ENCODE measurements around the gene CHD9.

The CHD9 gene

GRCh38 chr16:53132406-53132805 is 77.6 kb downstream of the CHD9 start:
- TF ChIP-seq TAF1 (IDR thresholded peaks at IDR 0.05; ENCODE audit: borderline replicate concordance, low read depth, low read length) (no peak), POLR2A (IDR thresholded peaks at IDR 0.05; ENCODE audit: low read depth, low read length) (no peak), POLR2AphosphoS5 (IDR thresholded peaks at IDR 0.05; ENCODE audit: low read depth, low read length) (no peak)
- DNase-seq (ENCODE audit: insufficient read length) (no peak), FAIRE-seq (peak; percentile 5)

DNA sequence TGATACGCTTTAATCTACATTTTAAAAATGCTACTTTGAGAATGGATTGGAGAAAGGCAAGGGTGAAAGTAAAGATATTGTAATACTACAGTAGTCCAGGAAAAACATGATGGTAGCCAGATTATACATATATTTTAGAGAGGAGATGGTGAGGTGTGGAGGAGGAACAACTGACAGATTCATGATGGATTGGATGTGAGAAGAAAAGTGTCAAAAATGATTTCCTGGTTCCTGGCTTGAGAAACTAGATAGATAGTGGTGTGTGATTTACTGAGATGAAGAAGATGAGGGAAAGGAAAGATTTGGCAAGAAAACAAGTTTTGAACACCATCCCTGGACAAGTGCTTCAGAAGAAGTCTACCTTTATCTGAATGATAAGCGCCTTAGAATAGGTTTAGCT is 80.5 kb downstream of the CHD9 start:
- no peak for DNase-seq (ENCODE audit: insufficient read length)
- peak; percentile 14 for FAIRE-seq
- TF ChIP-seq POLR2AphosphoS5 (IDR thresholded peaks at IDR 0.05; ENCODE audit: low read depth, low read length) = no peak
- no peak for TF ChIP-seq TAF1 (IDR thresholded peaks at IDR 0.05; ENCODE audit: borderline replicate concordance, low read depth, low read length)
- TF ChIP-seq POLR2A (IDR thresholded peaks at IDR 0.05; ENCODE audit: low read depth, low read length) = no peak

GRCh38 chr16:53142823-53143568 is 88.2 kb downstream of the CHD9 start:
- no peak for TF ChIP-seq POLR2AphosphoS5 (IDR thresholded peaks at IDR 0.05; ENCODE audit: low read depth, low read length)
- TF ChIP-seq POLR2A (IDR thresholded peaks at IDR 0.05; ENCODE audit: low read depth, low read length) = no peak
- no peak for FAIRE-seq
- DNase-seq (ENCODE audit: insufficient read length) = no peak

- no peak for DNase-seq (ENCODE audit: insufficient read length)
- no peak for FAIRE-seq
- TF ChIP-seq POLR2A (IDR thresholded peaks at IDR 0.05; ENCODE audit: low read depth, low read length) (no peak), TAF1 (IDR thresholded peaks at IDR 0.05; ENCODE audit: borderline replicate concordance, low read depth, low read length) (no peak), POLR2AphosphoS5 (IDR thresholded peaks at IDR 0.05; ENCODE audit: low read depth, low read length) (no peak)
Measured at GRCh38 chr16:53147500-53148065, 92.8 kb downstream of the CHD9 start.

GRCh38 chr16:53150769-53151168 is 96.0 kb downstream of the CHD9 start:
- no peak for TF ChIP-seq POLR2AphosphoS5 (IDR thresholded peaks at IDR 0.05; ENCODE audit: low read depth, low read length)
- no peak for TF ChIP-seq POLR2A (IDR thresholded peaks at IDR 0.05; ENCODE audit: low read depth, low read length)
- TF ChIP-seq TAF1 (IDR thresholded peaks at IDR 0.05; ENCODE audit: borderline replicate concordance, low read depth, low read length) = no peak
- no peak for FAIRE-seq
- DNase-seq (ENCODE audit: insufficient read length) = no peak

GRCh38 chr16:53152329-53152728 is 97.5 kb downstream of the CHD9 start:
- no peak for FAIRE-seq
- no peak for DNase-seq (ENCODE audit: insufficient read length)
- TF ChIP-seq POLR2A (IDR thresholded peaks at IDR 0.05; ENCODE audit: low read depth, low read length) = no peak
- no peak for TF ChIP-seq TAF1 (IDR thresholded peaks at IDR 0.05; ENCODE audit: borderline replicate concordance, low read depth, low read length)
- no peak for TF ChIP-seq POLR2AphosphoS5 (IDR thresholded peaks at IDR 0.05; ENCODE audit: low read depth, low read length)

DNA sequence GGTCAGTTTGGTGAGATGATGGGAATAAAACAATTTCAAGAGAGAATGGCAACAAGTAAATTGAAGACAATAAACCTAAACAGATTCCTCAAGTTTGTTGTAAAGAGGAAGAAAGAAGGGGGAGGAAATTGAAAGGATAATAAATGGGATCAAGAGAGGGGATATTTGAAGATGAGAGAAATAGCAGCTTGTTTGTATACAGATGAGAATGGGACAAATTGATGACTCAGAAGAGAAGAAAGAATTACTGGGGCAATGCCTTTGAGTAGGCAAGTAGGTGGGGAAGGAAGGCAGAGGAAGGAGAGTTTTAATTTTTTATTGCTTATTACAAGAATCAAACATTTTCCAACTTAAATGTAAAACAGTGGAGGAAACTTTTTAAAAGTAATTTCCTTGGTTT is 98.3 kb downstream of the CHD9 start:
- FAIRE-seq = peak; percentile 69

GRCh38 chr16:53154513-53154912 is 99.7 kb downstream of the CHD9 start:
- TF ChIP-seq POLR2A (IDR thresholded peaks at IDR 0.05; ENCODE audit: low read depth, low read length) (no peak), POLR2AphosphoS5 (IDR thresholded peaks at IDR 0.05; ENCODE audit: low read depth, low read length) (no peak), TAF1 (IDR thresholded peaks at IDR 0.05; ENCODE audit: borderline replicate concordance, low read depth, low read length) (no peak)
- FAIRE-seq = no peak
- DNase-seq (ENCODE audit: insufficient read length) = no peak

More for the DNA sequence above, 98.3 kb downstream of the CHD9 start:
- TF ChIP-seq POLR2AphosphoS5 (IDR thresholded peaks at IDR 0.05; ENCODE audit: low read depth, low read length) = no peak
- TF ChIP-seq POLR2A (IDR thresholded peaks at IDR 0.05; ENCODE audit: low read depth, low read length) = no peak
- no peak for TF ChIP-seq TAF1 (IDR thresholded peaks at IDR 0.05; ENCODE audit: borderline replicate concordance, low read depth, low read length)
- no peak for DNase-seq (ENCODE audit: insufficient read length)

GRCh38 chr16:53156516-53156915 is 101.7 kb downstream of the CHD9 start:
- FAIRE-seq (no peak), DNase-seq (ENCODE audit: insufficient read length) (no peak)
- no peak for TF ChIP-seq POLR2A (IDR thresholded peaks at IDR 0.05; ENCODE audit: low read depth, low read length)
- no peak for TF ChIP-seq POLR2AphosphoS5 (IDR thresholded peaks at IDR 0.05; ENCODE audit: low read depth, low read length)
- TF ChIP-seq TAF1 (IDR thresholded peaks at IDR 0.05; ENCODE audit: borderline replicate concordance, low read depth, low read length) = no peak

GRCh38 chr16:53159781-53160436 is 105.1 kb downstream of the CHD9 start:
- TF ChIP-seq POLR2A (IDR thresholded peaks at IDR 0.05; ENCODE audit: low read depth, low read length) (no peak), TAF1 (IDR thresholded peaks at IDR 0.05; ENCODE audit: borderline replicate concordance, low read depth, low read length) (no peak), POLR2AphosphoS5 (IDR thresholded peaks at IDR 0.05; ENCODE audit: low read depth, low read length) (no peak)
- DNase-seq (ENCODE audit: insufficient read length) = no peak
- FAIRE-seq = peak; percentile 89

- DNase-seq (ENCODE audit: insufficient read length) (no peak), FAIRE-seq (no peak)
- TF ChIP-seq POLR2A (IDR thresholded peaks at IDR 0.05; ENCODE audit: low read depth, low read length) = no peak
- no peak for TF ChIP-seq POLR2AphosphoS5 (IDR thresholded peaks at IDR 0.05; ENCODE audit: low read depth, low read length)
- no peak for TF ChIP-seq TAF1 (IDR thresholded peaks at IDR 0.05; ENCODE audit: borderline replicate concordance, low read depth, low read length)
Measured at GRCh38 chr16:53166099-53166498, 111.3 kb downstream of the CHD9 start.

DNA sequence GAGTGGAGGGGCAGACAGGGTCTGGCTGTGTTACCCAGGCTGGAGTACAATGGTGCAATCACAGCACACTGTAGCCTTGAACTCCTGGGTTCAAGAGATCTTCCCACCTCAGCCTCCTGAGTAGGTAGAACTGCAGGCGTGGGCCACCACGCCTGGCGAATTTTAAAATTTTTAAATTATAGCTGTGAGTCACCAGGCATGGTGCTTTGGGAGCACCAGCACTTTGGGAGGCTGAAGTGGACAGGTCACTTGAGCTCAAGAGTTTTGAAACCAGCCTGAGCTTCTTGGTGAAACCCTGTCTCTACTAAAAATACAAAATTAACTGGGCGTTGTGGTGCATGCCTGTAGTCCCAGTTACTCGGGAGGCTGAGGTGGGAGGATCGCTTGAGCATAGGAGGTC is 114.0 kb downstream of the CHD9 start:
- no peak for FAIRE-seq
- TF ChIP-seq TAF1 (IDR thresholded peaks at IDR 0.05; ENCODE audit: borderline replicate concordance, low read depth, low read length) (no peak), POLR2AphosphoS5 (IDR thresholded peaks at IDR 0.05; ENCODE audit: low read depth, low read length) (no peak), POLR2A (IDR thresholded peaks at IDR 0.05; ENCODE audit: low read depth, low read length) (no peak)
- no peak for DNase-seq (ENCODE audit: insufficient read length)
